Testis (tissue), 3 donors: ENCODE data around the gene COMMD10. TPM values are rescaled to one million over a fixed set of nuclear protein-coding genes. Genes with fewer than 3 reads are reported as not detected.

ENCODE experiments used
- DNase-seq: peaks from one replicate; pipeline ENCODE4 v3.0.0-alpha.2; 2019
- H3K27ac ChIP-seq, 2 donors: fragments of 200-600 bp; sonication (generic); one replicate each; pipeline ENCODE4 v1.5.1; 2019
- H3K27me3 ChIP-seq: fragments of 200-600 bp; sonication (generic); one replicate; pipeline ENCODE4 v1.5.1; 2019
- H3K36me3 ChIP-seq: fragments of 200-600 bp; sonication (generic); one replicate; pipeline ENCODE4 v1.5.1; 2017; ENCODE audit warnings: low read depth; ENCODE audit errors: missing control alignments
- H3K4me1 ChIP-seq: fragments of 200-600 bp; sonication (generic); one replicate; pipeline ENCODE4 v1.5.1; 2019
- H3K4me3 ChIP-seq, 2 donors: fragments of 200-600 bp; sonication (generic); one replicate each; pipeline ENCODE4 v1.5.1; 2017 to 2019
- H3K9me3 ChIP-seq: fragments of 200-600 bp; sonication (generic); one replicate; pipeline ENCODE4 v1.5.1; 2017
- CTCF ChIP-seq, 3 experiments: fragments of 450-650 bp in 2 of 3; fragments of 200-600 bp in 1 of 3; sonication (generic) in 1 of 3; IDR thresholded peaks; one replicate each; pipeline ENCODE4 v1.5.1; 2016 to 2019; ENCODE audit warnings: antibody characterized with exemption in 3 of 3, mild to moderate bottlenecking in 2 of 3, moderate library complexity in 1 of 3
- POLR2A ChIP-seq: fragments of 450-650 bp; IDR thresholded peaks from one replicate; pipeline ENCODE4 v1.6.1; 2017; ENCODE audit warnings: antibody characterized with exemption, mild to moderate bottlenecking, moderate library complexity
- WGBS, 2 donors: methylation state at CpG; one replicate each; pipeline ENCODE4 v1.1.5; 2018; 5-methylcytosine and 5-hydroxymethylcytosine counted together
- intact Hi-C: fragments of 100-400 bp; cut with DNase I; formaldehyde crosslinking; loops from one replicate; pipeline ENCODE4 v1.15.1; 2023; ENCODE audit warnings: low total_unique reads
- polyA plus RNA-seq: library from polyadenylated mRNA; stranded (reverse); fragments of 350-450 nt; fragmentation: Illumina TruSeq; extraction: RNeasy Lipid Tissue Mini Kit (QIAGEN cat#74804); gene quantifications from one replicate; pipeline ENCODE4 v1.2.3, GENCODE V29; 2014; ENCODE audit warnings: low read depth, low replicate concordance; ENCODE audit not compliant: insufficient read depth
- total RNA-seq, 2 donors: library from RNA; depleted of rRNA; stranded (reverse); fragments of >200 nt; gene quantifications; one replicate each; pipeline ENCODE4 v1.2.3, GENCODE V29; 2016

Gene COMMD10
- total and polyA plus RNA-seq, 3 donors from 2014 or later, result 16.6 to 36.1 (median 29.7) TPM

- no peaks in the 10 kb centered on the region for H3K4me1 ChIP-seq
- no peaks in the 10 kb centered on the region for H3K27me3 ChIP-seq
- no peak for TF ChIP-seq CTCF (IDR thresholded peaks at IDR 0.05)
- TF ChIP-seq POLR2A, result no peak
- WGBS, 2 donors, result 93 to 95% methylated on average over 1 of the region's 1 CpG
- H3K4me3 ChIP-seq, result no peak overlapping the region
- no peak for DNase-seq
- H3K36me3 ChIP-seq, result no peaks in the 10 kb centered on the region
- H3K27ac ChIP-seq, result no peak overlapping the region
- intact Hi-C loops, result no loop called here
- no peaks in the 10 kb centered on the region for H3K9me3 ChIP-seq
These were observed 216.3 kb downstream of the COMMD10 start for GRCh38 chr5:116301110-116301509.

- Histone ChIP-seq H3K4me1 (no peaks in the 10 kb centered on the region), H3K27ac (no peak overlapping the region), H3K36me3 (no peaks in the 10 kb centered on the region), H3K9me3 (no peaks in the 10 kb centered on the region), H3K27me3 (no peaks in the 10 kb centered on the region), H3K4me3 (no peak overlapping the region)
- no peak for DNase-seq
- intact Hi-C loops, result no loop called here
- no peak for TF ChIP-seq CTCF (IDR thresholded peaks at IDR 0.05)
- TF ChIP-seq POLR2A, result no peak
- WGBS, 2 donors, result 71% methylated on average over 1 of the region's 1 CpG
These were observed 218.5 kb downstream of the COMMD10 start for GRCh38 chr5:116303340-116303739.

GRCh38 chr5:116303810-116304209, 219.0 kb downstream of the COMMD10 start:
- no peaks in the 10 kb centered on the region for H3K4me1 ChIP-seq
- no peaks in the 10 kb centered on the region for H3K27me3 ChIP-seq
- H3K4me3 ChIP-seq, result no peak overlapping the region
- H3K9me3 ChIP-seq, result no peaks in the 10 kb centered on the region
- H3K36me3 ChIP-seq, result no peaks in the 10 kb centered on the region
- no peak overlapping the region for H3K27ac ChIP-seq
- TF ChIP-seq CTCF (IDR thresholded peaks at IDR 0.05), result no peak
- TF ChIP-seq POLR2A, result no peak
- intact Hi-C loops, result no loop called here
- 80 to 94% methylated on average over 4 of the region's 4 CpGs for WGBS, 2 donors
- no peak for DNase-seq

- no peaks in the 10 kb centered on the region for H3K27me3 ChIP-seq
- H3K4me3 ChIP-seq, result no peak overlapping the region
- no peaks in the 10 kb centered on the region for H3K9me3 ChIP-seq
- no peak for TF ChIP-seq POLR2A
- no peak for TF ChIP-seq CTCF (IDR thresholded peaks at IDR 0.05)
- H3K4me1 ChIP-seq, result no peaks in the 10 kb centered on the region
- intact Hi-C loops, result no loop called here
- no peak for DNase-seq
- no peak overlapping the region for H3K27ac ChIP-seq
- H3K36me3 ChIP-seq, result no peaks in the 10 kb centered on the region
- WGBS, 2 donors, result 94 to 97% methylated on average over 1 of the region's 1 CpG
These were observed 221.1 kb downstream of the COMMD10 start for GRCh38 chr5:116305899-116306298.

GRCh38 chr5:116306846-116307245, 222.0 kb downstream of the COMMD10 start:
- intact Hi-C loops, result no loop called here
- H3K4me1 ChIP-seq, result no peaks in the 10 kb centered on the region
- WGBS, 2 donors, result 94 to 96% methylated on average over 2 of the region's 2 CpGs

More at GRCh38 chr5:116306846-116307245, 222.0 kb downstream of the COMMD10 start:
- no peak overlapping the region for H3K27ac ChIP-seq
- no peaks in the 10 kb centered on the region for H3K36me3 ChIP-seq
- no peak for DNase-seq
- no peak for TF ChIP-seq CTCF (IDR thresholded peaks at IDR 0.05)
- TF ChIP-seq POLR2A, result no peak
- H3K4me3 ChIP-seq, result no peak overlapping the region
- H3K9me3 ChIP-seq, result no peaks in the 10 kb centered on the region
- H3K27me3 ChIP-seq, result no peaks in the 10 kb centered on the region
